OCI-LY1 (cell line): ENCODE data around the gene ERBB4.

ENCODE experiments used
- EZH2 ChIP-seq: fragments of 200-600 bp; sonication (generic), shearing (Covaris generic); IDR thresholded peaks from 2 replicates; pipeline ENCODE4 v1.8.0; 2017; ENCODE audit warnings: borderline replicate concordance, mixed run types, mild to moderate bottlenecking, antibody characterized with exemption, low read length, moderate library complexity, mixed read lengths
- TF ChIP-seq, protein P1 (sequence below): fragments of 200-600 bp; sonication (generic), shearing (Covaris generic); IDR thresholded peaks from 2 replicates; pipeline ENCODE4 v1.5.1; 2017; ENCODE audit warnings: mild to moderate bottlenecking, antibody characterized with exemption, low read length, moderate library complexity, mixed read lengths

DNA sequence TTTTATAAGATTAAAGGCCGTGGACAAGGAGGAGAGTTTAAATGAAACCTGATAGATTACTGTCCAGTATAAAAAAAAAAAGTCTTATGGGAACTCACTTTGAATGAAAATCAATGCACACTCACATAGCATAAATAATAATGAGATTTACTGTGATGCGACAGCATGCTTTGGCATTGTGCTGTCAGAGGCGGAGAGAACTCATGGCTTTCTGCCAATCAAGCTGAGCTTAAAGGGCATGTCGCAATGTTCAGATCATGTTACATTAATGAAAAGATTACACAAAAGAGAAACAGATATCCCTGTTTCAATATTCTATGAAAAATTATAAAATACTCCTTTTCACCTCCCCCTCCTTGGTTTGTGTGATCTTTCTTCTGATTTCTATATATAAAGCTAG, 310.8 kb downstream of the ERBB4 start:
- TF ChIP-seq, protein P1, sequence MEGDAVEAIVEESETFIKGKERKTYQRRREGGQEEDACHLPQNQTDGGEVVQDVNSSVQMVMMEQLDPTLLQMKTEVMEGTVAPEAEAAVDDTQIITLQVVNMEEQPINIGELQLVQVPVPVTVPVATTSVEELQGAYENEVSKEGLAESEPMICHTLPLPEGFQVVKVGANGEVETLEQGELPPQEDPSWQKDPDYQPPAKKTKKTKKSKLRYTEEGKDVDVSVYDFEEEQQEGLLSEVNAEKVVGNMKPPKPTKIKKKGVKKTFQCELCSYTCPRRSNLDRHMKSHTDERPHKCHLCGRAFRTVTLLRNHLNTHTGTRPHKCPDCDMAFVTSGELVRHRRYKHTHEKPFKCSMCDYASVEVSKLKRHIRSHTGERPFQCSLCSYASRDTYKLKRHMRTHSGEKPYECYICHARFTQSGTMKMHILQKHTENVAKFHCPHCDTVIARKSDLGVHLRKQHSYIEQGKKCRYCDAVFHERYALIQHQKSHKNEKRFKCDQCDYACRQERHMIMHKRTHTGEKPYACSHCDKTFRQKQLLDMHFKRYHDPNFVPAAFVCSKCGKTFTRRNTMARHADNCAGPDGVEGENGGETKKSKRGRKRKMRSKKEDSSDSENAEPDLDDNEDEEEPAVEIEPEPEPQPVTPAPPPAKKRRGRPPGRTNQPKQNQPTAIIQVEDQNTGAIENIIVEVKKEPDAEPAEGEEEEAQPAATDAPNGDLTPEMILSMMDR, result no peak
- TF ChIP-seq EZH2, result no peak
